GM23248 (cell line): ENCODE data around the gene VRTN.

Experiments
- EZH2 ChIP-seq: fragments of 200-600 bp; sonication (generic); IDR thresholded peaks from 2 replicates; pipeline ENCODE4 v1.6.1; 2018; ENCODE audit warnings: antibody characterized with exemption, mild to moderate bottlenecking; ENCODE audit not compliant: insufficient read depth, poor library complexity, severe bottlenecking
- EZH2phosphoT487 ChIP-seq: fragments of 200-600 bp; sonication (generic); IDR thresholded peaks from 2 replicates; pipeline ENCODE4 v1.6.1; 2018; ENCODE audit warnings: antibody characterized with exemption, moderate library complexity, mild to moderate bottlenecking, low read depth; ENCODE audit not compliant: insufficient read depth

DNA sequence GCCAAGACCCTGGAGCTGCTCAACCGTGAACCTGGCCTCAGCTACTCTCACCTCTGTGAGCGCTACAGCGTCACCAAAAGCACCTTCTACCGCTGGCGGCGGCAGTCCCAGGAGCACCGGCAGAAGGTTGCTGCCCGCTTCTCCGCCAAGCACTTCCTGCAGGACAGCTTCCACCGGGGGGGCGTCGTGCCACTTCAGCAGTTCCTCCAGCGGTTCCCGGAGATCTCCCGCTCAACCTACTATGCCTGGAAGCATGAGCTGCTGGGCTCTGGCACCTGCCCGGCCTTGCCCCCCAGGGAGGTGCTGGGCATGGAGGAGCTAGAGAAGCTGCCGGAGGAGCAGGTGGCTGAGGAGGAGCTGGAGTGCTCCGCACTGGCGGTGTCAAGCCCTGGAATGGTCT lies 9.3 kb downstream of the VRTN start:
- TF ChIP-seq EZH2 (no peak), EZH2phosphoT487 (no peak)
